ENCODE measurements around the gene PTOV1. TPM values are rescaled to one million over a fixed set of nuclear protein-coding genes. Genes with fewer than 3 reads are reported as not detected.

The PTOV1 gene
- total and polyA plus RNA-seq, 2 of the 13 experiments (the other 11 are each of a cell fraction or from before 2014, with no cell fraction given): 63.5 to 68.5 TPM

DNA sequence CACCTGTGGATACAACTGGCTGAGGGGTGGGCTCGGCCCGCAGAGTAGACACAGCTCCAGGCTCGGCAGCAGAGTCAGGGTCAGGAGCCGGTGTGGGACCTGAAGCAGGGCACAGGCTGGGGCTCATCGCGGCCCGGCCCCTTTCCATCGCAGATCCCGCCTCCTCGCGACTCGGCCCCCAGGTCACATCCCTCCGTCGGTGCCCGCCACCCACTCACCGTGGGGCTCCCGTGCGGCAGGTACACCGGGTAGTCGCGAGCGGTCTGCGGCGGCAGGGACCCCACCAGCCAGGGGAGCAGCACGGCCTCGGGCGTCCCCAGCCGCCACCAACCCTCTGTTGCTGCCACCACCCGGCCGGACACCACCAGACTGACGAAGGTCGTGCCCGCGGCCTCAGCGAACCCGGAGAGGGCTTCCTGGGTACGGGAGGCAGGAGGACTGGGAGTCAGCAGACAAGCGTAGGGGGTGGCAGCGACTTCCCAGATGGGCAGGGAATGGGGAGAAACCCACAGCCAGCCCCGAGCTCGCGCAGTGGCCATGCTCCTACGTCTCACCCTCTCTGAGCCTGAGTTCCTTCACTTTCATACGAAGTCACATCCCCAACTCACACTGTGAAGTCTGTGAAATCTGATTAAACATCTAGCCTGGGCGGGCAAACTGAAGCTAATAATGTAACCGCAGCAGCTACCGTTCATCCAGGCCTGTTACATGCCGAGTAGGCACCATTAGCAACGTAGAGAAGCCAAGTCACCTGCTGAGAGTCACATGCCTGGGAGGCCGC is 41.6 kb upstream of the PTOV1 start (continued):
- TF ChIP-seq, protein P1, sequence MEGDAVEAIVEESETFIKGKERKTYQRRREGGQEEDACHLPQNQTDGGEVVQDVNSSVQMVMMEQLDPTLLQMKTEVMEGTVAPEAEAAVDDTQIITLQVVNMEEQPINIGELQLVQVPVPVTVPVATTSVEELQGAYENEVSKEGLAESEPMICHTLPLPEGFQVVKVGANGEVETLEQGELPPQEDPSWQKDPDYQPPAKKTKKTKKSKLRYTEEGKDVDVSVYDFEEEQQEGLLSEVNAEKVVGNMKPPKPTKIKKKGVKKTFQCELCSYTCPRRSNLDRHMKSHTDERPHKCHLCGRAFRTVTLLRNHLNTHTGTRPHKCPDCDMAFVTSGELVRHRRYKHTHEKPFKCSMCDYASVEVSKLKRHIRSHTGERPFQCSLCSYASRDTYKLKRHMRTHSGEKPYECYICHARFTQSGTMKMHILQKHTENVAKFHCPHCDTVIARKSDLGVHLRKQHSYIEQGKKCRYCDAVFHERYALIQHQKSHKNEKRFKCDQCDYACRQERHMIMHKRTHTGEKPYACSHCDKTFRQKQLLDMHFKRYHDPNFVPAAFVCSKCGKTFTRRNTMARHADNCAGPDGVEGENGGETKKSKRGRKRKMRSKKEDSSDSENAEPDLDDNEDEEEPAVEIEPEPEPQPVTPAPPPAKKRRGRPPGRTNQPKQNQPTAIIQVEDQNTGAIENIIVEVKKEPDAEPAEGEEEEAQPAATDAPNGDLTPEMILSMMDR (CRISPR knock-in tag; IDR thresholded peaks at IDR 0.05): peak; percentile 75
- TF ChIP-seq TEAD2 (CRISPR knock-in tag; IDR thresholded peaks at IDR 0.05): no peak
- TF ChIP-seq MAFF (IDR thresholded peaks at IDR 0.05; ENCODE audit: low read depth, low read length): no peak
- TF ChIP-seq, protein P2, sequence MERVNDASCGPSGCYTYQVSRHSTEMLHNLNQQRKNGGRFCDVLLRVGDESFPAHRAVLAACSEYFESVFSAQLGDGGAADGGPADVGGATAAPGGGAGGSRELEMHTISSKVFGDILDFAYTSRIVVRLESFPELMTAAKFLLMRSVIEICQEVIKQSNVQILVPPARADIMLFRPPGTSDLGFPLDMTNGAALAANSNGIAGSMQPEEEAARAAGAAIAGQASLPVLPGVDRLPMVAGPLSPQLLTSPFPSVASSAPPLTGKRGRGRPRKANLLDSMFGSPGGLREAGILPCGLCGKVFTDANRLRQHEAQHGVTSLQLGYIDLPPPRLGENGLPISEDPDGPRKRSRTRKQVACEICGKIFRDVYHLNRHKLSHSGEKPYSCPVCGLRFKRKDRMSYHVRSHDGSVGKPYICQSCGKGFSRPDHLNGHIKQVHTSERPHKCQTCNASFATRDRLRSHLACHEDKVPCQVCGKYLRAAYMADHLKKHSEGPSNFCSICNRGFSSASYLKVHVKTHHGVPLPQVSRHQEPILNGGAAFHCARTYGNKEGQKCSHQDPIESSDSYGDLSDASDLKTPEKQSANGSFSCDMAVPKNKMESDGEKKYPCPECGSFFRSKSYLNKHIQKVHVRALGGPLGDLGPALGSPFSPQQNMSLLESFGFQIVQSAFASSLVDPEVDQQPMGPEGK (CRISPR knock-in tag; IDR thresholded peaks at IDR 0.05): no peak
- TF ChIP-seq, protein P3, sequence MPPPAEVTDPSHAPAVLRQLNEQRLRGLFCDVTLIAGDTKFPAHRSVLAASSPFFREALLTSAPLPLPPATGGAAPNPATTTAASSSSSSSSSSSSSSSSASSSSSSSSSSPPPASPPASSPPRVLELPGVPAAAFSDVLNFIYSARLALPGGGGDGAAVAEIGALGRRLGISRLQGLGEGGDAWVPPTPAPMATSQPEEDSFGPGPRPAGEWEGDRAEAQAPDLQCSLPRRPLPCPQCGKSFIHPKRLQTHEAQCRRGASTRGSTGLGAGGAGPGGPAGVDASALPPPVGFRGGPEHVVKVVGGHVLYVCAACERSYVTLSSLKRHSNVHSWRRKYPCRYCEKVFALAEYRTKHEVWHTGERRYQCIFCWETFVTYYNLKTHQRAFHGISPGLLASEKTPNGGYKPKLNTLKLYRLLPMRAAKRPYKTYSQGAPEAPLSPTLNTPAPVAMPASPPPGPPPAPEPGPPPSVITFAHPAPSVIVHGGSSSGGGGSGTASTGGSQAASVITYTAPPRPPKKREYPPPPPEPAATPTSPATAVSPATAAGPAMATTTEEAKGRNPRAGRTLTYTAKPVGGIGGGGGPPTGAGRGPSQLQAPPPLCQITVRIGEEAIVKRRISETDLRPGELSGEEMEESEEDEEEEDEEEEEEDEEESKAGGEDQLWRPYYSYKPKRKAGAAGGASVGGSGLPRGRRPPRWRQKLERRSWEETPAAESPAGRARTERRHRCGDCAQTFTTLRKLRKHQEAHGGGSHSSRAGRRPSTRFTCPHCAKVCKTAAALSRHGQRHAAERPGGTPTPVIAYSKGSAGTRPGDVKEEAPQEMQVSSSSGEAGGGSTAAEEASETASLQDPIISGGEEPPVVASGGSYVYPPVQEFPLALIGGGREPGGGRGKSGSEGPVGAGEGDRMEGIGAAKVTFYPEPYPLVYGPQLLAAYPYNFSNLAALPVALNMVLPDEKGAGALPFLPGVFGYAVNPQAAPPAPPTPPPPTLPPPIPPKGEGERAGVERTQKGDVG (CRISPR knock-in tag; IDR thresholded peaks at IDR 0.05; ENCODE audit: borderline replicate concordance): peak; percentile 69; the same call in 1 of the 2 replicates
- peak; percentile 57; the same call in 1 of the 2 replicates for TF ChIP-seq RBFOX2 (IDR thresholded peaks at IDR 0.05; ENCODE audit: low read depth, low read length)
- TF ChIP-seq ZNF605 (CRISPR knock-in tag; IDR thresholded peaks at IDR 0.05): 0 out of 2 replicates have a peak, but pooled peaks have one; percentile 32
- TF ChIP-seq, protein P4, sequence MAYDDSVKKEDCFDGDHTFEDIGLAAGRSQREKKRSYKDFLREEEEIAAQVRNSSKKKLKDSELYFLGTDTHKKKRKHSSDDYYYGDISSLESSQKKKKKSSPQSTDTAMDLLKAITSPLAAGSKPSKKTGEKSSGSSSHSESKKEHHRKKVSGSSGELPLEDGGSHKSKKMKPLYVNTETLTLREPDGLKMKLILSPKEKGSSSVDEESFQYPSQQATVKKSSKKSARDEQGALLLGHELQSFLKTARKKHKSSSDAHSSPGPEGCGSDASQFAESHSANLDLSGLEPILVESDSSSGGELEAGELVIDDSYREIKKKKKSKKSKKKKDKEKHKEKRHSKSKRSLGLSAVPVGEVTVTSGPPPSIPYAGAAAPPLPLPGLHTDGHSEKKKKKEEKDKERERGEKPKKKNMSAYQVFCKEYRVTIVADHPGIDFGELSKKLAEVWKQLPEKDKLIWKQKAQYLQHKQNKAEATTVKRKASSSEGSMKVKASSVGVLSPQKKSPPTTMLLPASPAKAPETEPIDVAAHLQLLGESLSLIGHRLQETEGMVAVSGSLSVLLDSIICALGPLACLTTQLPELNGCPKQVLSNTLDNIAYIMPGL (CRISPR knock-in tag; IDR thresholded peaks at IDR 0.05; ENCODE audit: borderline replicate concordance in 1 of 2, low read depth in 1 of 2): peak; percentile 66 to 86; a peak in 3 of 4 replicates
- TF ChIP-seq, protein P5, sequence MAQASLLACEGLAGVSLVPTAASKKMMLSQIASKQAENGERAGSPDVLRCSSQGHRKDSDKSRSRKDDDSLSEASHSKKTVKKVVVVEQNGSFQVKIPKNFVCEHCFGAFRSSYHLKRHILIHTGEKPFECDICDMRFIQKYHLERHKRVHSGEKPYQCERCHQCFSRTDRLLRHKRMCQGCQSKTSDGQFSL (CRISPR knock-in tag; IDR thresholded peaks at IDR 0.05): no peak
- TF ChIP-seq, protein P6, sequence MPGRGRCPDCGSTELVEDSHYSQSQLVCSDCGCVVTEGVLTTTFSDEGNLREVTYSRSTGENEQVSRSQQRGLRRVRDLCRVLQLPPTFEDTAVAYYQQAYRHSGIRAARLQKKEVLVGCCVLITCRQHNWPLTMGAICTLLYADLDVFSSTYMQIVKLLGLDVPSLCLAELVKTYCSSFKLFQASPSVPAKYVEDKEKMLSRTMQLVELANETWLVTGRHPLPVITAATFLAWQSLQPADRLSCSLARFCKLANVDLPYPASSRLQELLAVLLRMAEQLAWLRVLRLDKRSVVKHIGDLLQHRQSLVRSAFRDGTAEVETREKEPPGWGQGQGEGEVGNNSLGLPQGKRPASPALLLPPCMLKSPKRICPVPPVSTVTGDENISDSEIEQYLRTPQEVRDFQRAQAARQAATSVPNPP (CRISPR knock-in tag; IDR thresholded peaks at IDR 0.05): no peak
- 0 out of 2 replicates have a peak, but pooled peaks have one; percentile 66 for TF ChIP-seq GLI4 (CRISPR knock-in tag; IDR thresholded peaks at IDR 0.05; ENCODE audit: borderline replicate concordance)
- TF ChIP-seq ZFP36L1 (CRISPR knock-in tag; IDR thresholded peaks at IDR 0.05): no peak
- TF ChIP-seq ZBTB38 (CRISPR knock-in tag; IDR thresholded peaks at IDR 0.05): 0 out of 2 replicates have a peak, but pooled peaks have one; percentile 25
- no peak for TF ChIP-seq ZNF326 (CRISPR knock-in tag; IDR thresholded peaks at IDR 0.05; ENCODE audit: borderline replicate concordance)

Measured in HepG2 (cell line).